Stomach (tissue), 4 donors: ENCODE results near the gene FANK1.

Source experiments
- CTCF ChIP-seq, 7 experiments: fragments of 450-650 bp in 4 of 7; fragments of 200-600 bp in 3 of 7; sonication (generic) in 3 of 7; IDR thresholded peaks; one replicate each; pipeline ENCODE4 v1.5.1; 2016 to 2019; ENCODE audit warnings: antibody characterized with exemption in 7 of 7, control low read depth in 2 of 7, mild to moderate bottlenecking in 1 of 7
- EP300 ChIP-seq: sonication (generic); formaldehyde crosslinking; IDR thresholded peaks from one replicate; pipeline ENCODE4 v1.6.1; 2017; ENCODE audit warnings: antibody characterized with exemption
- POLR2AphosphoS5 ChIP-seq, 3 donors: sonication (generic); formaldehyde crosslinking; IDR thresholded peaks; one replicate each; pipeline ENCODE4 v1.6.1; 2016; ENCODE audit warnings: antibody characterized with exemption in 3 of 3

- TF ChIP-seq CTCF (IDR thresholded peaks at IDR 0.05) (no peak), EP300 (no peak), POLR2AphosphoS5 (IDR thresholded peaks at IDR 0.05) (peak in 2 of 3 donors; percentile 57 to 82)
Measured at GRCh38 chr10:125911990-125912389, 15.6 kb downstream of the FANK1 start.
